Inflammatory macrophage (primary cell): ENCODE results near the gene SELE.
A peak's percentile ranks its signal among the peaks of the same experiment; 100 is the strongest.
"Not testable (repeated sequence)": the region's sequence is repeated elsewhere in the genome, so short reads cannot be mapped to it uniquely, and the experiment has no call there.

ENCODE experiments used
- DNase-seq, 2 donors: peaks; one replicate each; pipeline ENCODE4 v3.0.0-alpha.2; 2020 to 2022

SELE gene

GRCh38 chr1:169722779-169723178 lies 11.1 kb downstream of the SELE start:
- no peak for DNase-seq

- DNase-seq, result not testable (repeated sequence)
Observed at GRCh38 chr1:169715100-169715499, 18.8 kb downstream of the SELE start.

GRCh38 chr1:169713090-169713489 lies 20.8 kb downstream of the SELE start:
- DNase-seq, result not testable (repeated sequence)

GRCh38 chr1:169712309-169712631 lies 21.6 kb downstream of the SELE start:
- DNase-seq, result no peak

GRCh38 chr1:169711469-169712308 lies 22.2 kb downstream of the SELE start, which contains the start of gene SELL:
SELL (minus strand) TSS chr1:169711620; CDS start chr1:169711498, 122 bp downstream.
- DNase-seq, result peak; percentile 80 to 86

- DNase-seq, result peak in 1 of 2 donors; percentile 35
Observed at GRCh38 chr1:169708647-169709046, 25.2 kb downstream of the SELE start.

- DNase-seq, result no peak
Observed at GRCh38 chr1:169707912-169708604, 25.8 kb downstream of the SELE start.

GRCh38 chr1:169704797-169705196 lies 29.1 kb downstream of the SELE start:
- no peak for DNase-seq

GRCh38 chr1:169701261-169702005 lies 32.4 kb downstream of the SELE start:
- no peak for DNase-seq

GRCh38 chr1:169699707-169700106 lies 34.2 kb downstream of the SELE start:
- no peak for DNase-seq

GRCh38 chr1:169698976-169699375 lies 34.9 kb downstream of the SELE start:
- no peak for DNase-seq

GRCh38 chr1:169697755-169698154 lies 36.1 kb downstream of the SELE start:
- peak; percentile 44 to 53 for DNase-seq

GRCh38 chr1:169696273-169697100 lies 37.4 kb downstream of the SELE start:
- DNase-seq, result peak in 1 of 2 donors; percentile 30

GRCh38 chr1:169694304-169695075 lies 39.4 kb downstream of the SELE start:
- DNase-seq, result no peak

GRCh38 chr1:169692756-169693460 lies 41.0 kb downstream of the SELE start:
- peak; percentile 40 to 50 for DNase-seq

GRCh38 chr1:169690489-169690888 lies 43.4 kb downstream of the SELE start:
- no peak for DNase-seq

GRCh38 chr1:169689395-169689794 lies 44.5 kb downstream of the SELE start:
- no peak for DNase-seq

GRCh38 chr1:169688377-169688776 lies 45.5 kb downstream of the SELE start:
- DNase-seq, result not testable (repeated sequence)

- no peak for DNase-seq
Observed at GRCh38 chr1:169683661-169684060, 50.2 kb downstream of the SELE start.

- not testable (repeated sequence) for DNase-seq
Observed at GRCh38 chr1:169683168-169683567, 50.7 kb downstream of the SELE start.

- DNase-seq, result no peak
Observed at GRCh38 chr1:169682071-169682470, 51.8 kb downstream of the SELE start.
